Loucy (cell line): ENCODE results near the gene HOXD10.

Experiments used
- H2AFZ ChIP-seq: fragments of 200-600 bp; sonication (generic); 2 replicates; pipeline ENCODE4 v1.6.0; 2016; ENCODE audit warnings: antibody characterized with exemption, mild to moderate bottlenecking, low read length, moderate library complexity
- H3F3A ChIP-seq: fragments of 200-600 bp; 2 replicates; pipeline ENCODE4 v1.6.0; 2016; ENCODE audit warnings: antibody characterized with exemption, low read depth, mild to moderate bottlenecking
- H3K27me3 ChIP-seq: fragments of 200-600 bp; sonication (generic); 2 replicates; pipeline ENCODE4 v1.6.1; 2014; ENCODE audit warnings: low read length, mild to moderate bottlenecking; ENCODE audit not compliant: insufficient read depth, poor library complexity, severe bottlenecking
- H3K36me3 ChIP-seq: fragments of 200-600 bp; sonication (generic); 2 replicates; pipeline ENCODE4 v1.6.1; 2016; ENCODE audit warnings: low read length; ENCODE audit not compliant: insufficient read depth
- H3K4me1 ChIP-seq: fragments of 200-600 bp; sonication (generic); 2 replicates; pipeline ENCODE4 v1.5.1; 2014; ENCODE audit warnings: low read length, mild to moderate bottlenecking; ENCODE audit not compliant: insufficient read depth, poor library complexity, severe bottlenecking
- H3K4me2 ChIP-seq: fragments of 200-600 bp; sonication (generic); 2 replicates; pipeline ENCODE4 v1.6.0; 2014; ENCODE audit warnings: antibody characterized with exemption, low read length, low read depth, mild to moderate bottlenecking; ENCODE audit not compliant: poor library complexity, severe bottlenecking
- H3K4me3 ChIP-seq: fragments of 200-600 bp; sonication (generic); 2 replicates; pipeline ENCODE4 v1.5.1; 2014; ENCODE audit warnings: low read length, mild to moderate bottlenecking, mixed read lengths; ENCODE audit not compliant: poor library complexity, severe bottlenecking
- H3K79me2 ChIP-seq: fragments of 200-600 bp; sonication (generic); 2 replicates; pipeline ENCODE4 v1.6.1; 2014; ENCODE audit warnings: low read length; ENCODE audit not compliant: insufficient read depth
- H3K9ac ChIP-seq: fragments of 200-600 bp; sonication (generic); 2 replicates; pipeline ENCODE4 v1.6.0; 2014; ENCODE audit warnings: mild to moderate bottlenecking, low read depth, low read length, moderate library complexity; ENCODE audit not compliant: poor library complexity, severe bottlenecking
- H3K9me2 ChIP-seq: fragments of 200-600 bp; sonication (generic); replicated peaks from 2 replicates; pipeline ENCODE4 v1.6.1; 2016; ENCODE audit warnings: low read depth, low read length, mixed read lengths
- H3K9me3 ChIP-seq: fragments of 200-600 bp; sonication (generic); 2 replicates; pipeline ENCODE4 v1.6.1; 2014; ENCODE audit warnings: mild to moderate bottlenecking, antibody characterized with exemption, low read length, low read depth; ENCODE audit not compliant: insufficient read depth
- H4K20me1 ChIP-seq: fragments of 200-600 bp; sonication (generic); 2 replicates; pipeline ENCODE4 v1.6.0; 2014; ENCODE audit warnings: antibody characterized with exemption, low read length, mild to moderate bottlenecking; ENCODE audit not compliant: insufficient read depth, poor library complexity, severe bottlenecking
- CTCF ChIP-seq: fragments of 200-600 bp; sonication (generic); conservative IDR thresholded peaks from 2 replicates; pipeline ENCODE4 v1.5.1; 2014; ENCODE audit warnings: mild to moderate bottlenecking, antibody characterized with exemption, low read length
- EZH2phosphoT487 ChIP-seq: fragments of 200-600 bp; IDR thresholded peaks from 2 replicates; pipeline ENCODE4 v1.6.1; 2018; ENCODE audit warnings: antibody characterized with exemption, mild to moderate bottlenecking, moderate library complexity, borderline replicate concordance

The HOXD10 gene

GRCh38 chr2:176096243-176096985 is 20.2 kb upstream of the HOXD10 start:
- peak overlapping the region; percentile 96 for H3K4me2 ChIP-seq
- no peaks in the 10 kb centered on the region for H3K9me3 ChIP-seq
- peak overlapping the region; percentile 83 for H3K4me3 ChIP-seq
- peak overlapping the region; percentile 90 for H3K9ac ChIP-seq
- H3K9me2 ChIP-seq: no peaks in the 10 kb centered on the region
- H4K20me1 ChIP-seq: no peaks in the 10 kb centered on the region
- no peaks in the 10 kb centered on the region for H3K27me3 ChIP-seq
- no peaks in the 10 kb centered on the region for H3F3A ChIP-seq
- TF ChIP-seq CTCF: no peak
- no peak for TF ChIP-seq EZH2phosphoT487
- H3K36me3 ChIP-seq: no peaks in the 10 kb centered on the region
- peak overlapping the region; percentile 90 for H2AFZ ChIP-seq
- H3K4me1 ChIP-seq: peaks cover 17% of the 10 kb centered on the region
- no peaks in the 10 kb centered on the region for H3K79me2 ChIP-seq

GRCh38 chr2:176096986-176097819 is 19.4 kb upstream of the HOXD10 start:
- Histone ChIP-seq H3K9me3 (no peaks in the 10 kb centered on the region), H3K4me3 (peak overlapping the region; percentile 83), H3K9ac (peak overlapping the region; percentile 90), H3K36me3 (no peaks in the 10 kb centered on the region), H3K79me2 (no peaks in the 10 kb centered on the region), H4K20me1 (no peaks in the 10 kb centered on the region), H2AFZ (peak overlapping the region; percentile 90), H3K9me2 (no peaks in the 10 kb centered on the region), H3F3A (no peaks in the 10 kb centered on the region), H3K4me2 (peak overlapping the region; percentile 96), H3K27me3 (no peaks in the 10 kb centered on the region), H3K4me1 (peaks cover 17% of the 10 kb centered on the region)
- TF ChIP-seq EZH2phosphoT487: no peak
- peak; percentile 79 for TF ChIP-seq CTCF

- no peaks in the 10 kb centered on the region for H3K79me2 ChIP-seq
- peak overlapping the region; percentile 83 for H3K4me3 ChIP-seq
- no peaks in the 10 kb centered on the region for H3F3A ChIP-seq
- peak overlapping the region; percentile 90 for H3K9ac ChIP-seq
- no peaks in the 10 kb centered on the region for H4K20me1 ChIP-seq
- TF ChIP-seq EZH2phosphoT487 (no peak), CTCF (no peak)
- peaks cover 17% of the 10 kb centered on the region for H3K4me1 ChIP-seq
- peak overlapping the region; percentile 96 for H3K4me2 ChIP-seq
- no peaks in the 10 kb centered on the region for H3K27me3 ChIP-seq
- no peaks in the 10 kb centered on the region for H3K9me3 ChIP-seq
- H2AFZ ChIP-seq: peak overlapping the region; percentile 90
- H3K36me3 ChIP-seq: no peaks in the 10 kb centered on the region
- no peaks in the 10 kb centered on the region for H3K9me2 ChIP-seq
These were observed 18.7 kb upstream of the HOXD10 start for GRCh38 chr2:176097820-176098365.
